GM18870 (cell line): ENCODE results near the gene ZBTB14.
A peak's percentile ranks its signal among the peaks of the same experiment; 100 is the strongest.

Experiments used
- ATAC-seq: cut with Tn5 transposase; IDR thresholded peaks from one replicate; pipeline ENCODE4 v1.9.1; 2021; ENCODE audit warnings: moderate library complexity; ENCODE audit not compliant: unreplicated experiment

The ZBTB14 gene

GRCh38 chr18:5294113-5294456 lies 1.4 kb downstream of the ZBTB14 start:
- ATAC-seq: peak; percentile 0

DNA sequence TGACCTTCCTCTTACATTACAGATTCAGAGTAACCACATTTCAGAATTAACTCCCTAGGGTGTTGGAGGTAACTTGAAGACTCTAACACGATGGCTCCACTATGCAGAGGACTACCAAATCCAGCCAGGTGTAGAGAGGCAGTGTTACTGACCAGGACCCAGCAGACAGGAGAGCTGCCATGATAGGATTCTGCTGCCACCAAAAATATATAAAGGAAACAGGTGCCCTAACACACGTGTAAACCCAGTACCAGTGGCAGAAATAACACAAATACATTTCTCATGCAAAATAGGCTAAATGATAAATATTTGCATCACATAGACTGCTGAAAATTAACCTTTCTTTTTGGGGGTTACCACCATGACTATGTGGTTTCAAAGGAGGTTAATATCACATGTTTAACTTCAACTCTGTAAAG lies 7.0 kb downstream of the ZBTB14 start:
- ATAC-seq: peak; percentile 56

DNA sequence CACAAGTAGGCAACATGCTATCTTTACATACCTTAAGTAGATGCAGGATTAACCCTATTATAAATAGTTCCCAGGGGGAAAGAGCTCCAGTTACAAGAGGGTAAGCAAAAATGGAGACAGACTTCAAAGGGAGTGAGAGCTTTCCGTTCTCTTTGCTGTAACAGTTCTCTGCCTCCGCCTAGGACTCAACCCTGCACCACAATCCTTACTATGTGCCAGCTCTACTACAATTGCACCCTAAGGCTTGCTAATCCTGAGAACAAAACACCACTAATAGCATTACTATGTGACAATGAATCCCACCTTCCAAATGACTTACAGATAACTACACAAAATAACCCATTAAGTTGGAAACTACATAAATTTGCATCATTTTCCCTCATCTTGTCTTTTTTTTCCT lies 7.7 kb downstream of the ZBTB14 start:
- ATAC-seq: no peak

DNA sequence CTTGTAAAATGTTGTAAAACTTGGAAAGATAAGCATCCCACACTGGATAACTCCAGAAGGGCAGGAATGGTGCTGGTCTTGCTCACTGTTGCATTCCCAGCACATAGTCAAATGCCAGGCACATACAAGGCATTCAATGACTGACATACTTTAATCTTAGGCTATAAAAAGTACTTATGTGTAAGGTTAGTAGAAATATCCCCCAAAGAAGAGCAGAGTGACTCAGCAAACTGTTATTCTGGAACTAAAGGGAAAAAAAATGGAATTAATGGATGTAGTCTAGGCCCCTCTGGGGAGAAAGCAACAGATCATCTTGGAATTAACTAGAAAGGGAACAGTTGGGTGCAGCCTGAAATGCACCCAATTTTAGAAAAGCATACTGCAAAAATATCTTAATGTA lies 9.0 kb downstream of the ZBTB14 start:
- no peak for ATAC-seq

DNA sequence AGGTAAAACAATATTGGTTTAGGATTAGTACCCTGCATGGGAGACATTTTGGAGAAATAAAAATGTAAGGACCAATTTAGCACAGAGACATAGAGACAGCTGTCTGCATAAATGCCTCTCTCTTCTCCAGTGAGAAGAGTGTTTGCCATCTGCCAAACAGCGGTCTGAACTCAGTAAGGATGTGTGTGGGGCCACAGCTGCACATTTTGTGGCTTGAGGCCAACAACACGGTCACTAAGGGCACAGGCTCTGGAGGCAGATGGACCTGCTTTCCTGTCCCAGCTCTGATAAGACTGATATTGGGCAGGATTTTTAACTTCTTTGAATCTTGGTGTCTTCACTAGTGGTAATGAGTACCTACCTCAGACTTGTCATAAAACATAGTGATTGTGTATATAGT lies 10.2 kb downstream of the ZBTB14 start:
- no peak for ATAC-seq

DNA sequence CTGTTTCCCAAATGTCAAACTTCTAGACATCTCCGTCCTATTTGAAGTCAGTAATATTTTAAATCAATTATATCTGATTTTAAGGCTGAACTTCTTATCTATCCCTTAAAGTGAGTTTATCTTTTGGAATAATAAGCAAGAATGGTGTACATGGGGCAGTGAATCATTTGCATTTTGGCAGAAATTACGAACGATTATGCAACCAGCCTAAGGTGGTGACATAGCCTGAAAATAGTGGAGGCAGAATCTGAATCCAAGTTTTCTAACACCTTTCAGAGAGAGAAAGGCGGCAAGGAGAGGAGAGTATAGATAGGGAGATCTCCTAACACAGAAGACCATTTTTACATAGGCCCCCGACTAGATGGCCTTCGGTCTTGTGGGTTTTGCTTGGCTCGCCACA lies 10.7 kb downstream of the ZBTB14 start:
- no peak for ATAC-seq

DNA sequence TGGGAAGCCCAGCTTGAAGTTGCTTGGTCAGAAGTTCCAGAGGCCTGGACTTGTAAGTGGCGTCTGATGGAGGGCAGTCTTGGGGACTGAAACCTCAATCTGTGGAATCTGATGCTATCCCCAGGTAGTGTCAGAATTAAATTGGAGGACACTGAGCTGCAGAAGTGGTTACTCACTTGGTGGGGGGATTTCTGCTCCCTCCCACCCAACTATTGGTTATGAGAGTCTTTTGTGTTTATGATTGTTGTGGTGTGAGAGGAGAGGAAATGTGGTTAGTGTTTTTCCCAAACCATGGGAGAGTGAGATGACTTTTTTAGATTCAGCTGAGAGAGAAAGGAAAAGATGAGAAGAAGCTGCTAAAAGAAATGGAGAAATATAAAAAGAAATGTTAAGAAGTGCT lies 12.8 kb downstream of the ZBTB14 start:
- no peak for ATAC-seq

GRCh38 chr18:5276947-5277346 lies 18.6 kb downstream of the ZBTB14 start:
- no peak for ATAC-seq

- ATAC-seq: no peak
These were observed 19.7 kb downstream of the ZBTB14 start for GRCh38 chr18:5275872-5276271.

DNA sequence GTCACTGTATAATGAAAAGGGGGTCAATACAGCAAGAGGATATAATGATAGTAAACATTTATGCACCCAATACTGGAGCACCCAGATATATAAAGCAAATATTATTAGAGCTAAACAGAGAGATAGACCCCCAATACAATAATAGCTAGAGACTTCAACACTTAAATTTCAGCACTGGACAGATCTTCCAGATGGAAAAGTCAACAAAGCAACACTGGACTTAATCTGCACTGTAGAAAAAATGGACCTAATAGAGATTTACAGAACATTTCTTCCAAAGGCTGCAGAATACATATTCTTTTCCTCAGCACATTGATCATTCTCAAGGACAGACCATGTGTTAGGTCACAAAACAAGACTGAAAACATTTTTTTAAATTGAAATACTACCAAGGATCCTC lies 26.7 kb downstream of the ZBTB14 start:
- no peak for ATAC-seq

- no peak for ATAC-seq
These were observed 28.8 kb downstream of the ZBTB14 start for GRCh38 chr18:5266721-5267120.

DNA sequence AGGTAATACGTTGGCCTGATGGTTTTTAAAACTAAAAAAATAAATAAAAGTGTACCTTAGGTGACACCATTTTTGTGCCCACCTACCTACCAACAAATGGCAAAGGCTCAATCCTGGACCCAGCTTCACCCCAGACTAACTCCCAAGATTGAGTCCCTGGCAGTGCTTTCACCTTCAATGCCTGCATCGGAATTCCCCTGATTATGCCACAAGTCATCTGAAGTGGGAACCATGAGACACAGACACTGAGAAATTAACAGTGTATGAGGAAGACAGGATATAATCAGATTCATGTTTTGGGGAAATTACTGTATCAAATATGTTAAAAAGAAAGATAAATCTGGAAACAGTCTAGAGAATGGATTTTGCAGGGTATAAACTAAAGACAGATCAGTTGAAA lies 41.6 kb downstream of the ZBTB14 start:
- no peak for ATAC-seq

DNA sequence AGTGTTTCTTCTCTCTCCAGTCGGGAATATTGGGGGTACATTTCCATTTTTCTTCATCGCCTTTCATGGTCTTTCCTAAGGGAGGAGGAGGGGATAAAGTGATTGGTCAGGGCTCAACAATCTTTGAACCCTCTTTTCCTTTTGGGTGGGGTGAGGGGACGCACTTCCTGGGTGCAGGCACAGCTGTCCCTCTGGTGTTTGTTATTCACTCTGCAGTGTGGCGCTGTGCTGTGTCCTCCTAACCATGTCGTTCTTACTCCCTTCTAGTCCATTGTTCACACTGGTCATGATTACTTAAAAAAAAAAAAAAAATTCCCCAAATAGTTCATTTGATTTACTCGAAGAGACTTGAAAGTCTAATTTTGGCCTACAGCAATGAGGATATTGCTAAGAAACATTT lies 44.4 kb downstream of the ZBTB14 start:
- ATAC-seq: no peak

DNA sequence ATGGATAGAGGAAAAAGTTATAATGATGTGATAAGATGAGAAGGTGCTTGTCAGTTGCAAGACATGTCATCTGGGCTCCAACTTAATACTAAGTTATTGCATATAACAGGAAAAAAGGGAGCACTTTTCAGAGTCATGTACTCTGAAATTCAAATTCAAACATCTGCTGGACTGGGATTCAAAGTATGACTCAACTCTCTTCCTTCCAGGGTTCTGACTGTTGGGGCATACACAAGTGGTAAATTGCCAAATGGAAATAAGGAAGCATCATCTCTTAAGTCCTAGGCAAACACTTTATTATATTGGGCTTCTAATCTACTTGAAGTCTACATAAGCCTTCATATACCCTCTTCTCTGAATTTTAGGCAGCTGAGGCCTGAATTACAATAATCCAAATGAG lies 44.9 kb downstream of the ZBTB14 start:
- ATAC-seq: no peak

DNA sequence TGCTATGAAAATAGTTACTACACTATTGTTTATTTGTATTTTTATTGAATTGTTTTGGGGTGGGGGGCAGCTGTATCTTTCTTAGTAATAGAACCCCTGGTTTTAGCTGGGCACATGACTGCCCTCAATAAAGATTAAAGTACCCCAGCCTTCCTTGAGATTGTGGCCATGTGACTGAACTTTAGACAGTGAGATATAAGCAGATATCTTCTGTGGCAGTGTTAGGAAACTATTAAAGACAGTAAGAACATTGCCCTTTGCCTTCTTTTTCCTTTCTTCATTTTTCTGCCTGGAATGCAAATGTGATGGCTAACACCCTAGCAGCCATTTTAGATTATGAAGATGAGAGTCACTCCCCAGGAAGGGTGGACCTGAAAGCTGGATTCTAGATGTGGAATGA lies 50.6 kb downstream of the ZBTB14 start:
- no peak for ATAC-seq

DNA sequence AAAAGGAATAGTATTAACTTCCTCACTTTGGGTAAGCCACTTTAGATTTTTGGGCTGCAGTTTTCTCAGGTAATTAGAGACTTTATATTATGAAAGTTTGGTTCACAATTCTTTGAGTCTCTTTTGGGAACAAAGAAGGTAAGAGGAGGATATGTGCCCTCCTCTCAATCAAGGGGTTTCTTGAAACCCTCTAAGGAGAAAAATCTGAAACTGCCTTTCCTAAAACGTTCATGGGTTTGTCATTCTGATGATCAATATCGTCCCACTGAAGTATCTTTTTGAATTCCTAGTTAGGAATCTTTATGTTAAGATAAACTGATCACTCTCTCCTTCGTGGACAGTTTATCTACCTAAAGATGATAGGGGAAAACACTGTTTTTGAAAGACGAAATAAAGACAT lies 56.1 kb downstream of the ZBTB14 start:
- ATAC-seq: no peak
